HG03469 (cell line): ENCODE data around the gene TRMT1.

Experiments used
- ATAC-seq: cut with Tn5 transposase; IDR thresholded peaks from one replicate; pipeline ENCODE4 v1.9.1; 2021; ENCODE audit warnings: mild to moderate bottlenecking, moderate library complexity, moderate number of reproducible peaks; ENCODE audit not compliant: unreplicated experiment

TRMT1 gene

GRCh38 chr19:13103581-13104359, 12.8 kb downstream of the TRMT1 start:
- ATAC-seq: no peak

- ATAC-seq: peak; percentile 32
These were observed 13.6 kb downstream of the TRMT1 start, which contains the start of gene LYL1 for GRCh38 chr19:13102666-13103580. Gene LYL1 (minus strand): TSS chr19:13102858. CDS start chr19:13101171, 1,687 bp downstream.

- ATAC-seq: no peak
These were observed 14.2 kb downstream of the TRMT1 start for GRCh38 chr19:13102416-13102665.

GRCh38 chr19:13101590-13102415, 14.7 kb downstream of the TRMT1 start:
- ATAC-seq: no peak

- ATAC-seq: no peak
These were observed 15.5 kb downstream of the TRMT1 start for GRCh38 chr19:13100841-13101589.

- no peak for ATAC-seq
These were observed 16.4 kb downstream of the TRMT1 start for GRCh38 chr19:13100031-13100588.

- ATAC-seq: no peak
These were observed 17.2 kb downstream of the TRMT1 start for GRCh38 chr19:13099073-13099999.

GRCh38 chr19:13098277-13099072, 18.1 kb downstream of the TRMT1 start:
- no peak for ATAC-seq

GRCh38 chr19:13097463-13098258, 18.9 kb downstream of the TRMT1 start:
- no peak for ATAC-seq

- no peak for ATAC-seq
These were observed 19.5 kb downstream of the TRMT1 start for GRCh38 chr19:13097033-13097462.

- no peak for ATAC-seq
These were observed 20.3 kb downstream of the TRMT1 start for GRCh38 chr19:13095934-13096927.

GRCh38 chr19:13095393-13095784, 21.2 kb downstream of the TRMT1 start:
- no peak for ATAC-seq

- no peak for ATAC-seq
These were observed 21.7 kb downstream of the TRMT1 start for GRCh38 chr19:13094771-13095392.

GRCh38 chr19:13094106-13094504, 22.4 kb downstream of the TRMT1 start:
- no peak for ATAC-seq

- no peak for ATAC-seq
These were observed 23.0 kb downstream of the TRMT1 start for GRCh38 chr19:13093407-13094105.
